HS-27A (cell line): ENCODE results near the gene WDR49.
"Not testable (repeated sequence)": the region's sequence is repeated elsewhere in the genome, so short reads cannot be mapped to it uniquely, and the experiment has no call there.

Experiments used
- DNase-seq: peaks from one replicate; pipeline ENCODE4 v3.0.0-alpha.2; 2012; ENCODE audit warnings: low read depth, missing footprints

Gene WDR49

GRCh38 chr3:167614196-167614595, 39.5 kb downstream of the WDR49 start:
- DNase-seq = not testable (repeated sequence)

DNA sequence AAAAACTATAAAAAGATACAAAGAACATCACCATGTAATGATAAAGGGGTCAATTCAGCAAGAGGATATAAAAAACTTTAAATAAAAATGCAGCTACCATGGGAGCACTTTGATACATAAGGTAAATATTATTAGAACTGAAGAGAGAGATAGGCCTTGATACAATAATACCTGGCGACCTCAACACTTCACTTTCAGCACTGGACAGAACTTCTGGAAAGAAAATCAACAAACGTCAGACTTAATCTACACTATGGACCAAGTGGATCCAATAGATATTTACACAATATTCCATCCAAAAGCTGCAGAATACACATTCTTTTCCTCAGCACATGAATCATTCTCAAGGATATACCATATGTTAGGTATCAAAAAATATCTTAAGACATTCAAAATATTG, 42.0 kb downstream of the WDR49 start:
- no peak for DNase-seq

- DNase-seq = no peak
Observed at GRCh38 chr3:167609156-167609555, 44.6 kb downstream of the WDR49 start.

DNA sequence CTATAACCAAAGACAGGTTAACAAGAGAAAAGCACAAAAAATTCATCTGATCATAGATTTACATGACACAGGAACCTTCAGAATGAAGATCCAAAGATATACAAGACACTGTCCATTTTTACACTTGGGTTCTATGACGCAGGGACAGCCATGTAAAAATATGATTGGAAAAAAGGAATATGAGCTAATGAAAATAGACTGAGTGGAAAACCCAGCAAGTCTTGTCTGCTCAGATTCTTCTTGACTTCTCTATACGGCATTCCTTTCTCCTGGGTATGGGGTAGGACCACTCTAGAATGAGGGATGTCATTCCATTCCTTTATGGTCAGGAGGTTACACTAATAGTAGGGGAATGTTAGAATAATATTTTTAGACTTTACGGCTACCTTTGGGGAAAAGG, 46.9 kb downstream of the WDR49 start:
- no peak for DNase-seq

DNA sequence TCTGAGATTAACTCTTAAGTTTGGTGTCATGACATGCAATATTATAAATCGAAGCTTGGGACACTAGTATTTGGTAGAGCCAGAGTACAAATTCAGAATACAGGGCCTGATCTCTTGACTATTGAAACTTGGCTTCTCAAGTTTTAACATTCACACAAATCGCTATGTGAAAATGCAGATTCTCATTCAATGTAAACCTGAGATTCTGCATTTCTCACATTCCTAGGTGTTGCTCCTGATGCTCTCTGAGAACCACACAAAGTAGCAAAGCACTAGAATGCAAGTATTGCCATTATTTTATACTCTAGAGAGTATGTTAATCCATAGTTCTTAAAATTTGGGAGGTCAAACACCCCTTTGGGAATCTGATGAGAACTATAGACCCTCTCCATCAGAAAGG, 47.9 kb downstream of the WDR49 start:
- no peak for DNase-seq

DNA sequence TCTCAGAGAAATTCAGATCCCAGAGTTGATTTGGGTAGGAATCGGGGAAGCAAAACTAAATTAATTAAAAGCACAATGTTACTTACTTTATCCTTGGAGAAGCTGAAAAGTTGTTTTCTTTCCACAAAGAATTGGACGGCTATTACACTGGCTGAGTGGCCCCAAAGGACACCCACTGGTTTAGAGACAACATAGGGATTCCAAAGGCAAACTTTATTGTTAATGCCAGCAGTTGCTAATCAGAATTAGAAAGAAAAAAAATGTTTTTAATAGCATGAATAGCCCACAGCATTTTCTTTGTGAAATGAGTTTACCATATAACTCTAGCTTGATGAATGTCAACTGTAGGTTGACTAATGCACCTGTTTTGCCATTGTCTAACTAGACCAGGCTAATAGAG, 51.7 kb downstream of the WDR49 start:
- no peak for DNase-seq

DNA sequence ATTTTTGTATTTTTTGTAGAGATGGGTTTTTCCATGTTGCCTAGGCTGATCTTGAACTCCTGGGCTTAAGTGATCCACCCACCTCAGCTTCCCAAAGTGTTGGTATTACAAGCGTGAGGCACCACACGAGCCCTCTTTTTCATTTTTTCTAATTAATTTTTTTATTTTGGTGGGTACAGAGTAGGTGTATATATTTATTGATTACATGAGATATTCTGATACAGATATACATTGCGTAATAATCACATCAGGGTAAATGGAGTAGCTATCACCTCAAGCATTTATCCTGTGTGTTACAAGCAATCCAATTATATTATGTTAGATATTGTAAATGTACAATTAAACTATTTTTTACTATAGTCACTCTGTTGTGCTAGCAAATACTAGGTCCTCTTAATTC, 66.1 kb downstream of the WDR49 start:
- no peak for DNase-seq

- no peak for DNase-seq
Observed at GRCh38 chr3:167575000-167575600, 78.6 kb downstream of the WDR49 start.

GRCh38 chr3:167572991-167573390, 80.8 kb downstream of the WDR49 start:
- DNase-seq = no peak

GRCh38 chr3:167568634-167569033, 85.1 kb downstream of the WDR49 start:
- no peak for DNase-seq

DNA sequence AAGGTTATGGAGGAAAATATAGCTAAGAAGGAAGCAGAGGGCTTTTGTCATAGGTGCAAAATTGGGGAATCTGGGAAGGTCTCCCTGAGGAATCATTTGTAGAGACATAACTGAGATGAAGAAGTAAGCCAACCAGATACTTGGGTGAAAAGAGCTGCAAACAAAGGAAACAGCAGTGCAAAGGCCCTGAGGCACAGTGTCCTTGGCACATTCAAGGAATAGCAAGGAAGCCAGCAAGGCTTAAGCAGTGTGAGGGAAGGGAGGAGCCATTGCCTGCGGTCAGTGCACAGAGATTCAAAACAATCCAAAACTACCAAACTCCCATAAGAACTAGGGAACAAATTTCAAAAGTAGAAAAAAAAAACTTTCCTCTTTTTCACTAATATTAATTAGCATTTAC, 88.3 kb downstream of the WDR49 start:
- no peak for DNase-seq

DNA sequence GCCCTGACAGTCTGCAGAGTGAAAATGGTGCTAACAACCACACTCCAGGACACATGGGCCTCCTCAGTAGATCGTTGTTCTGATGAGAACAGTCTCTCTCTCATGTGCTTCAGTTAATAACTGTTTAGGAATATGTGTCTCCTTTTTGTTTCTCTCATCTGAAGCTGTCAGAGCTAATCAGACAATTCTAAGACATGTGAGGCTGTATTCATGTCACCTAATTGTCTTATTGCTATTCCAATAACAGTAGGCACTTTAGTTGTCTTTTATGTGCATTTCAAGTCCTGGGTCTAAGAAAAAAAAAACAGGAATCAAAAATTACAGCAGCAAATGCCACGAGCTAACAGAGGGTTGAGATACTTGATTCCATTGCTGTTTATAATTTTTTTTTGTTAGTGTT, 89.1 kb downstream of the WDR49 start:
- no peak for DNase-seq

- no peak for DNase-seq
Observed at GRCh38 chr3:167559924-167560323, 93.8 kb downstream of the WDR49 start.

GRCh38 chr3:167554898-167555297, 98.8 kb downstream of the WDR49 start:
- no peak for DNase-seq

DNA sequence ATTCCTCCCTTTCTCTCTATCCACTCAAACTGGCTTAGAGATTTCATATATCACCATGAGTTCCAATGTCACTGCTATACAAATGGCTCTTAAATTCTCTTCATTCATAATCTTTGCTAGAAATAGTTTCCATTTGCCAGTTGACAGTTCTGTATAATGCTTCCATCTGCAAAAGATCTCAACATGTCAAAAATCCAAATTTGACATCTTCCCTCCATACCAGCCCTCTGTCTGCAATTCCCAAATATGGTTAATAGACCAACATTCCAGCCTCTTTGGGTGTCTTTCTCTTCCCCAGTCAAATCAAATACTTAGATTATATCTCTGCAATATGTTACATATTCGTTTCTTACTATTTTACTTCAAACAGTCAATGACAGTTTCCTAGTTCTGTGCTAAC, 115.7 kb downstream of the WDR49 start:
- no peak for DNase-seq

DNA sequence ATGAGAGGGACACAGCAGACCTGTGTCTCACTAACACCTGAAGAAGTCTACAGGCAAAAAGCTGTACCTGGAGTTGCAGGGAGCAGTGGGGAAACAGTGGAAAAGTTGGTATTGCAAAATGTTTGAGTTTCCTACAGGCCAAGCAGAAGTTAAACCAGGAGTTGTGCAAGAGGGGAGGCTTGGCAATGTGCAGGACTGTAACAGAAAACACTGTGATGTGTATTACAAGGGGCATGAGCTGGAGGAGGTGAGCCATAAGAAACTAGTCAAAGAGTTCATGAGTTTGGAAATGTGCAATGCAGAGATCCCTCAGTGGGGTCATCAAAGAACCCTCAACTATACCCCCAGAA, 132.8 kb downstream of the WDR49 start:
- no peak for DNase-seq

DNA sequence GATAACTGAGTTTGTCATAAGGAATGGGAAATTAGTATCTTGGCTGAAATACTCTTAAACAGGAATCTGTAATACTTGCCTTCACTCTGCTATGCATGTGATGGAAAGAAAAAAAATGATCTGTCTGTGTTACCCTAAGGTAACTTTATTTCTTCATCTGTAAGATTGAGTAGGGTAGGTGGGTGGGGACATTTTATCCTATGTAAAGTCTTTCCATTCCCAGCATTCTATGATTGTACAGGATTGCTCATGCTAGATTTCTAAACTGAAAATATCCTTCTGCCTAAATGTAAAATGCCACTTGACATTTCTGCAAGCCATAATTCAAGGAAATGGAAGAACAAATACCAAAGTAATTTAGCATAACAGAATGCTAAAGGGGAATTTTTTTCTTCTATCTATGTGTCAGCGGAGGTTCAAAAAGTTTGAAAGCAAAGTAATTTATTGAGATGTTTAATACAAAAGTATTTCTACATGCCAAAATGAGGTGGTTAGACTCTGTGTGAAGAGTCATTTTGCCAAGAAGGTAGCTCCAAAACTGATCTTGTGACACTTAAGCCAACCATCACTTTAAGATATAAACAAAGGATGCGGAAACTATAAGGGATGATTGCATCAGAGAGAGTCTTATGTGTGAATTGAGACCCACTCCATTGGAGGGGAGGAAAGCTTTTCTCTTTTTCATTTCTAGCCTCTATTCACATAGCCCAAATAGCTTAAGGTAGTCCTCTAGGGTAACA, 133.3 kb downstream of the WDR49 start:
- no peak for DNase-seq

DNA sequence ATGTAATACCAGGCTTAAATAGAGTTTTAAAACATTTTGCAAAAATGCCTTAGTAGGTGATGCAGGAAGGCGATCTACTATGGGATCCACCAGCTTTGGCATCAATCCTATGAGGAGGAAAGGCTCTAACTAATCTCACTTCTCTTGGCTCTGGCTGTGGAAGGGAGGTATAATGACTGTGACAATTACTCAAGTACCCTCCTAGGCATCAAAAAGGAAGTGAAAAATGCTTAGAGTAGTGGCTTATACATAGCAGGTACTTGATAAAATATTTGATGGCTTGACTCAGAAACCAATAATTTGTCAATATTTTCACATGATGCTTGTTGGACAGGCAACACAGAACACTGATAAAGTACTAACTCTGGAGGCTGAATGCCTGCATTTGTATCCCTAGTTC, 145.8 kb downstream of the WDR49 start:
- DNase-seq = no peak

DNA sequence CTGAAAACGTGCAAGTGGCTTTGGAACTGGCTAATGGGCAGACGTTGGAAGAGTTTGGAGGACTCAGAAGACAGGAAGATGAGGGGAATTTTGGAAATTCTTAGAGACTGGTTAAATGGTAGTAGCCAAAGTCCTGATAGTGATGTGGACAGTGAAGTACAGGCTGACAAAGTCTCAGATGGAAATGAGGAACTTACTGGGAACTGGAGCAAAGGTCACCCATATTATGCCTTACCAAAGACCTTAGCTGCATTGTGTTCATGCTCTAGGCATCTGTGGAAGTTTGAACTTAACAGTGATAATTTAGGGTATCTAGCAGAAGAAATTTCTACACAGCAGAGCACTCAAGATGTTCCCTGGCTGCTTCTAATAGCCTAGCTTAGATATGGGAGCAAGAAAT, 151.3 kb downstream of the WDR49 start:
- no peak for DNase-seq

DNA sequence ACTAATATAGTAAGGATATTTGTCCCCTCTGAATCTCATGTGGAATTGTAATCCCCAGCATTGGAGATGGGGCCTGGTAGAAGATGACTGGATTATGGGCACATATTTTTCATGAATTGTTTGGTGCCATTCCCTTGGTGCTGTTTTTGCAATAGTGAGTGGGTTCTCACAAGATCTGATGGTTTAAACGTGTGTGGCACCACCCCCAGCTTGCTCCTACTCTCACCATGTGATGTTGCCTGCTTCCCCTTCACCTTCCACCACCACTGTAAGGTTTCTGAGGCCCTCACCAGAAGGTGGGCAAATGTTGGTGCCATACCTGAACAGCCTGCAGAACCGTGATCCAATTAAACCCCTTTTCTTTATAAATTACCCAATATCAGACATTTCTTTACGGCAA, 151.8 kb downstream of the WDR49 start:
- no peak for DNase-seq

DNA sequence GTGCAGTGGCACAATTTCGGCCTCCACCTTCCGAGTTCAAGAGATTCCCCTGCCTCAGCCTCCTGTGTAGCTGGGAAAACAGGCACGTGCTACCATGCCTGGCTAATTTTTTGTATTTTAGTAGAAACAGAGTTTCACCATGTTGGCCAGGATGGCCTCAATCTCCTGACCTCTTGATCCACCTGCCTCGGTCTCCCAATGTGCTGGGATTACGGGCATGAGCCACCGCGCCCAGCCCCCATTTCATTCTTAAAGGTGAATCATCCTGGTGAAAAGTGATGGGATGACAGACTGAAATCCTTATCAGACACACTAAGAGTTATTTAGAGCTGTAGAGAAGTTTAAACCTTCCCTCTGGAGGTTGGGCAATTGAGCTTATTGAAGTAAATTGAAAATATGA, 155.8 kb downstream of the WDR49 start:
- DNase-seq = no peak

DNA sequence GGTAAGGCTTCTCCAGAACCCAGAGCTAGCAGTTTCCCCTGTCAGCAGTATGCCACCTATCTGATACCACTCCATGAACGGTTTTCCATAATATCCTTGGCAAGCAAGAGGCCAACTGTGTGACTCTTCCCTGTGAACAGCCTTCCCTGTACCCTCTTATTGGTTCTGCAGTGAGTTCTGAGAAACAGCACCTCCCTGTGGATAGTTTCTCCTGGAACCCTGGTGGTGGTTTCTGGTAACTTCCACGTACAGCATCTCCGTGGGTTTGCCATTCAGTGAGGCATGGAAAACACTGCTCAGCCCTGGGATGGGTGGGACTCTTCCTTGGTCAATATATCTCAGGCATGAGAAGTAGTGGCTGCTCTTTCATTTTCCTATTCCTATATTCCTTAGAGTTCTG, 160.5 kb downstream of the WDR49 start:
- no peak for DNase-seq

DNA sequence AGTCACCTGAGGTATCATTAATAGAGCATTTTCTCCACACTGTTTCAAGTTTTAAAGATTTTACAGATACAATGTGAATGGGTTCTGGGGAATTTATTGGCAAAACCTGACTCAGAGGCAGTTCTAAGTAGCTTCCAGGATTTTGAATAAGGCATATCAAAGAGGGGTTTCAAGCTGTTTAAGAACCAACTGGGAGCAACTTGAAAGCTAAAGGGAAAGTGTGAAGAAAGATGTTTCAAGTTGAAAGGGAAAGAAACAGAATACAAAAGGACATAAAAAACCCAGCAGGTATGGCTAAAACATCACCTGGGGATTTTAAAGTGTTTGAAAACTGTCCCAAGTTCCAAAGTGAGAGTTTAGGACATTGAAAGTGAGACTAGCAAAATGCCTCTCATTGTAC, 162.1 kb downstream of the WDR49 start:
- DNase-seq = no peak

- DNase-seq = no peak
Observed at GRCh38 chr3:167489571-167489970, 164.2 kb downstream of the WDR49 start.
